ENCODE measurements around the gene NME4. TPM values are rescaled to one million over a fixed set of nuclear protein-coding genes. Genes with fewer than 3 reads are reported as not detected.

NME4 gene
- total RNA-seq, 1 experiment from 2014 or later = 68.2 TPM

GRCh38 chr16:371515-372301 lies 25.3 kb upstream of the NME4 start:
- no TSS peak for BruUV-seq (replicated peaks)

More at GRCh38 chr16:371515-372301, 25.3 kb upstream of the NME4 start:
- H3K4me1 ChIP-seq (ENCODE audit: control insufficient read depth in 1 of 2, insufficient read depth in 2 of 2, low read length in 2 of 2) = peaks cover 3 to 13% of the 10 kb centered on the region in 2 experiments; a peak in 3 of 4 replicates
- H3K9me3 ChIP-seq (ENCODE audit: control insufficient read depth in 1 of 2, insufficient read depth in 1 of 2, low read depth in 1 of 2, low read length in 2 of 2) = no peaks in the 10 kb centered on the region
- H4K20me1 ChIP-seq (ENCODE audit: insufficient read depth) = no peaks in the 10 kb centered on the region
- no peak overlapping the region; the same call in 1 of the 2 replicates for H3K27ac ChIP-seq (ENCODE audit: low read depth, low read length)
- TF ChIP-seq ELF1 (IDR thresholded peaks at IDR 0.05; ENCODE audit: borderline replicate concordance, low read depth) = no peak
- TF ChIP-seq SP1 (IDR thresholded peaks at IDR 0.05; ENCODE audit: low read depth) = no peak
- TF ChIP-seq ZFX (IDR thresholded peaks at IDR 0.05) = no peak
- no peak for TF ChIP-seq EGR1 (IDR thresholded peaks at IDR 0.05; ENCODE audit: low read depth)
- no peak for TF ChIP-seq CTCF (IDR thresholded peaks at IDR 0.05 in 2 of 3, conservative IDR thresholded peaks at IDR 0.05 in 1 of 3; ENCODE audit: borderline replicate concordance in 1 of 3, insufficient read depth in 1 of 3, low read depth in 2 of 3, low read length in 2 of 3)
- no peak for TF ChIP-seq EZH2 (IDR thresholded peaks at IDR 0.05)
- TF ChIP-seq TCF7L2 (IDR thresholded peaks at IDR 0.05; ENCODE audit: borderline replicate concordance, extremely low read depth, insufficient read depth, insufficient read length) = no peak
- no peak for TF ChIP-seq CBX3 (IDR thresholded peaks at IDR 0.05; ENCODE audit: low read depth)
- no peak for TF ChIP-seq YY1 (IDR thresholded peaks at IDR 0.05; ENCODE audit: extremely low read depth, insufficient replicate concordance, low read depth, low read length)
- no peak for TF ChIP-seq SIN3A (IDR thresholded peaks at IDR 0.05; ENCODE audit: low read depth)
- TF ChIP-seq, protein P1, sequence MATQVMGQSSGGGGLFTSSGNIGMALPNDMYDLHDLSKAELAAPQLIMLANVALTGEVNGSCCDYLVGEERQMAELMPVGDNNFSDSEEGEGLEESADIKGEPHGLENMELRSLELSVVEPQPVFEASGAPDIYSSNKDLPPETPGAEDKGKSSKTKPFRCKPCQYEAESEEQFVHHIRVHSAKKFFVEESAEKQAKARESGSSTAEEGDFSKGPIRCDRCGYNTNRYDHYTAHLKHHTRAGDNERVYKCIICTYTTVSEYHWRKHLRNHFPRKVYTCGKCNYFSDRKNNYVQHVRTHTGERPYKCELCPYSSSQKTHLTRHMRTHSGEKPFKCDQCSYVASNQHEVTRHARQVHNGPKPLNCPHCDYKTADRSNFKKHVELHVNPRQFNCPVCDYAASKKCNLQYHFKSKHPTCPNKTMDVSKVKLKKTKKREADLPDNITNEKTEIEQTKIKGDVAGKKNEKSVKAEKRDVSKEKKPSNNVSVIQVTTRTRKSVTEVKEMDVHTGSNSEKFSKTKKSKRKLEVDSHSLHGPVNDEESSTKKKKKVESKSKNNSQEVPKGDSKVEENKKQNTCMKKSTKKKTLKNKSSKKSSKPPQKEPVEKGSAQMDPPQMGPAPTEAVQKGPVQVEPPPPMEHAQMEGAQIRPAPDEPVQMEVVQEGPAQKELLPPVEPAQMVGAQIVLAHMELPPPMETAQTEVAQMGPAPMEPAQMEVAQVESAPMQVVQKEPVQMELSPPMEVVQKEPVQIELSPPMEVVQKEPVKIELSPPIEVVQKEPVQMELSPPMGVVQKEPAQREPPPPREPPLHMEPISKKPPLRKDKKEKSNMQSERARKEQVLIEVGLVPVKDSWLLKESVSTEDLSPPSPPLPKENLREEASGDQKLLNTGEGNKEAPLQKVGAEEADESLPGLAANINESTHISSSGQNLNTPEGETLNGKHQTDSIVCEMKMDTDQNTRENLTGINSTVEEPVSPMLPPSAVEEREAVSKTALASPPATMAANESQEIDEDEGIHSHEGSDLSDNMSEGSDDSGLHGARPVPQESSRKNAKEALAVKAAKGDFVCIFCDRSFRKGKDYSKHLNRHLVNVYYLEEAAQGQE (IDR thresholded peaks at IDR 0.05; ENCODE audit: low read depth) = no peak
- no peak for TF ChIP-seq RAD21 (IDR thresholded peaks at IDR 0.05; ENCODE audit: low read depth)
- TF ChIP-seq, protein P2, sequence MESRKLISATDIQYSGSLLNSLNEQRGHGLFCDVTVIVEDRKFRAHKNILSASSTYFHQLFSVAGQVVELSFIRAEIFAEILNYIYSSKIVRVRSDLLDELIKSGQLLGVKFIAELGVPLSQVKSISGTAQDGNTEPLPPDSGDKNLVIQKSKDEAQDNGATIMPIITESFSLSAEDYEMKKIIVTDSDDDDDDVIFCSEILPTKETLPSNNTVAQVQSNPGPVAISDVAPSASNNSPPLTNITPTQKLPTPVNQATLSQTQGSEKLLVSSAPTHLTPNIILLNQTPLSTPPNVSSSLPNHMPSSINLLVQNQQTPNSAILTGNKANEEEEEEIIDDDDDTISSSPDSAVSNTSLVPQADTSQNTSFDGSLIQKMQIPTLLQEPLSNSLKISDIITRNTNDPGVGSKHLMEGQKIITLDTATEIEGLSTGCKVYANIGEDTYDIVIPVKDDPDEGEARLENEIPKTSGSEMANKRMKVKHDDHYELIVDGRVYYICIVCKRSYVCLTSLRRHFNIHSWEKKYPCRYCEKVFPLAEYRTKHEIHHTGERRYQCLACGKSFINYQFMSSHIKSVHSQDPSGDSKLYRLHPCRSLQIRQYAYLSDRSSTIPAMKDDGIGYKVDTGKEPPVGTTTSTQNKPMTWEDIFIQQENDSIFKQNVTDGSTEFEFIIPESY (IDR thresholded peaks at IDR 0.05; ENCODE audit: extremely low read depth, insufficient replicate concordance, low read length) = no peak
- TF ChIP-seq, protein P3, sequence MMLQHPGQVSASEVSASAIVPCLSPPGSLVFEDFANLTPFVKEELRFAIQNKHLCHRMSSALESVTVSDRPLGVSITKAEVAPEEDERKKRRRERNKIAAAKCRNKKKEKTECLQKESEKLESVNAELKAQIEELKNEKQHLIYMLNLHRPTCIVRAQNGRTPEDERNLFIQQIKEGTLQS (IDR thresholded peaks at IDR 0.05) = no peak
- TF ChIP-seq POLR2A (IDR thresholded peaks at IDR 0.05; ENCODE audit: borderline replicate concordance, extremely low read depth, insufficient read depth, insufficient read length) = no peak
- no peak for TF ChIP-seq MAX (IDR thresholded peaks at IDR 0.05)
- no peak for TF ChIP-seq EZH2phosphoT487 (IDR thresholded peaks at IDR 0.05; ENCODE audit: borderline replicate concordance)
- no peaks in the 10 kb centered on the region for H3K9me2 ChIP-seq (ENCODE audit: insufficient read depth)
- no peaks in the 10 kb centered on the region for H3K27me3 ChIP-seq (ENCODE audit: insufficient read depth, low read length)
- ATAC-seq = no peak
- ChIA-PET CTCF (no interaction called here), RAD21 (ENCODE audit: low non-redundant PET in 1 of 2, low total read pairs in 2 of 2, uncharacterized antibody in 2 of 2, unreplicated experiment in 2 of 2) (no interaction called here), POLR2A (no interaction called here)
- H2AFZ ChIP-seq (ENCODE audit: low read depth, low read length, poor library complexity, severe bottlenecking) = no peak overlapping the region
- no peaks in the 10 kb centered on the region for H3K79me2 ChIP-seq (ENCODE audit: insufficient read depth, low read length)
- H3K9ac ChIP-seq (ENCODE audit: low read length) = no peak overlapping the region
- no peak overlapping the region for H3K4me2 ChIP-seq (ENCODE audit: low read length)
- intact Hi-C loops (cut with micrococcal nuclease) = no loop called here
- 0 out of 4 replicates have a peak, but pooled peaks cover 0 to 3% of the 10 kb centered on the region in 2 experiments for H3K36me3 ChIP-seq (ENCODE audit: control insufficient read depth in 1 of 2, insufficient read depth in 2 of 2, low read length in 2 of 2)
- no peak for DNase-seq (ENCODE audit: low read depth, low spot score)
- no peak overlapping the region for H3K4me3 ChIP-seq (replicated peaks in 1 of 2; ENCODE audit: low read depth in 1 of 2, low read length in 2 of 2)

Measured in HCT116 (cell line).